Kidney (tissue), 14 donors: ENCODE data around the gene KANSL3. TPM values are rescaled to one million over a fixed set of nuclear protein-coding genes. Genes with fewer than 3 reads are reported as not detected.
"Not testable (repeated sequence)": the region's sequence is repeated elsewhere in the genome, so short reads cannot be mapped to it uniquely, and the experiment has no call there.

Experiments
- DNase-seq, 5 donors: peaks; one replicate each; pipeline ENCODE4 v3.0.0-alpha.2; 2013 to 2020
- FAIRE-seq: peaks from 2 replicates; lab custom pipeline; 2012; peaks lifted over from hg19 to GRCh38; lab: Jason Lieb, UNC
- H3K27ac ChIP-seq, 2 donors: one replicate each; pipeline ENCODE4 v1.7.0; 2013; ENCODE audit warnings: low read depth in 2 of 2, low read length in 2 of 2, inconsistent platforms in 1 of 2
- H3K27me3 ChIP-seq: one replicate; pipeline ENCODE4 v1.7.1; 2013; ENCODE audit warnings: low read length, inconsistent platforms; ENCODE audit not compliant: control insufficient read depth, insufficient read depth
- H3K36me3 ChIP-seq, 3 donors: one replicate each; pipeline versions ENCODE4 v1.7.0 to v1.7.1; 2013; ENCODE audit warnings: low read length in 3 of 3, control low read depth in 1 of 3, inconsistent platforms in 1 of 3; ENCODE audit not compliant: insufficient read depth in 3 of 3, control insufficient read depth in 2 of 3
- H3K4me1 ChIP-seq, 3 donors: one replicate each; pipeline versions ENCODE4 v1.7.0 to v1.7.1; 2013; ENCODE audit warnings: low read length in 3 of 3, inconsistent platforms in 1 of 3, low read depth in 1 of 3; ENCODE audit not compliant: control insufficient read depth in 2 of 3, insufficient read depth in 2 of 3
- H3K4me3 ChIP-seq, 3 donors: one replicate each; pipeline versions ENCODE4 v1.7.0 to v1.8.1; 2013; ENCODE audit warnings: low read length in 3 of 3, control low read depth in 1 of 3, inconsistent platforms in 1 of 3
- H3K9ac ChIP-seq, 3 donors: one replicate each; pipeline versions ENCODE4 v1.7.0 to v1.7.1; 2013; ENCODE audit warnings: low read length in 3 of 3, control low read depth in 1 of 3, inconsistent platforms in 1 of 3
- H3K9me3 ChIP-seq, 3 donors: one replicate each; pipeline versions ENCODE4 v1.7.0 to v1.7.1; 2013; ENCODE audit warnings: low read length in 3 of 3, control low read depth in 1 of 3, inconsistent platforms in 1 of 3; ENCODE audit not compliant: control insufficient read depth in 2 of 3, insufficient read depth in 1 of 3
- CTCF ChIP-seq: IDR thresholded peaks from 3 replicates; pipeline ENCODE4 v1.5.1; 2012; ENCODE audit warnings: mild to moderate bottlenecking, moderate library complexity, borderline replicate concordance; ENCODE audit not compliant: insufficient read depth; ENCODE audit errors: extremely low read depth
- intact Hi-C: fragments of 100-400 bp; cut with DNase I; formaldehyde crosslinking; loops from one replicate; pipeline ENCODE4 v1.11.1; 2022
- polyA plus RNA-seq: library from polyadenylated mRNA; stranded (reverse); fragments of 350-450 nt; fragmentation: Illumina TruSeq; extraction: RNeasy Lipid Tissue Mini Kit (QIAGEN cat#74804); gene quantifications from one replicate; pipeline ENCODE4 v1.2.3, GENCODE V29; 2014; ENCODE audit warnings: low read depth, low replicate concordance; ENCODE audit not compliant: insufficient read depth
- total RNA-seq: library from RNA; stranded (reverse); fragmentation: NEBNext Ultra II Directional; extraction: Animal tissue kit (Norgen Biotek cat#: 25700); gene quantifications from one replicate; pipeline ENCODE4 v1.2.1, GENCODE V29; 2021
- donor health status: control.
- donor health status: control.
- donor health status: control.
- donor health status: control.
- donor health status: control.
- donor health status: DM: yes; HTN: yes; CAD: no.
- donor health status: Normal renal cell carcinoma (clear cell type).

Gene KANSL3
- total and polyA plus RNA-seq, 2 donors from 2014 or later: 17.5 to 48.8 TPM

DNA sequence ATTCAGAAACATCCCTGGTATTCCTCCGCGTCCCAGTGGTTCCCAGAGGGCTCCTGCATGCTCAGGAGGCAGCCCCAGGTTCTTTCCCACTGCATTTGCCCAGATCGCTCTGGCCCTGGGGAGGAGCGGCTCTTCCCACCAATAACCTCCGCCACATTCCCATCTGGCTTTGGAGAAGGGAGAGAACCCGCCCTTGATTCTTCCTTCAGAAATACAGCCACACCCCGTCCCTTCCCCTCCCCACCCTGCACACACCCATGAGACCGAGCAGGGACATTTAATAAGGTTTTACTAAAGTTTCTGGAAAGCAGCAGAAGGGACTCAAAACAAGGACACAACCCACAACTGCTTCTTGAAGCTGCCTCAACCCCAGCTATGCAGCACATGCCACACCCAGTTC, 79.6 kb downstream of the KANSL3 start:
- TF ChIP-seq CTCF: no peak
- Histone ChIP-seq H3K27me3 (no peaks in the 10 kb centered on the region), H3K9me3 (peaks cover 0 to 2% (median 0%) of the 10 kb centered on the region in 3 donors), H3K27ac (no peak overlapping the region), H3K4me1 (peaks cover 0 to 4% (median 4%) of the 10 kb centered on the region in 3 donors), H3K4me3 (no peak overlapping the region), H3K9ac (no peak overlapping the region), H3K36me3 (no peaks in the 10 kb centered on the region)
- no peak for FAIRE-seq
- intact Hi-C loops: no loop called here
- DNase-seq: no peak

DNA sequence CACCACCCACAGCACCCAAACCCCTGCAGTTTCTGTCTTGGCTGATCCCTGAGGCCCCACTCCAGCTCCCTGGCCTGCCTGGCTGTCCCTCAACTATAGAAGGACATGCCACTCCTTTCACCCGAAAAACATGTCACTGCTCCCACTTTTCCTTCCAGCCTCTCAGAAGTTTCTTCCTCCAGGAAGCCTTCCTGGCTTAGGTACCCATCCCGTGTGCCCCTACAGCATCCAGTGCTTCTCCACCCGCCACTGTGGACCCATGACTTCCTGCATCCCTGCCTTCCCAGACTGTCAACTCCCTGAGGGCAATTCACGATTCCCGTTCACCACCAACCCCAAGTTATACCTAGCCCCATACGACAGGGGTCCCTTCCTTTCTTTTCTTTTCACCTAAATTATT, 80.1 kb downstream of the KANSL3 start:
- Histone ChIP-seq H3K9me3 (peaks cover 0 to 2% (median 0%) of the 10 kb centered on the region in 3 donors), H3K36me3 (no peaks in the 10 kb centered on the region), H3K27me3 (no peaks in the 10 kb centered on the region), H3K4me3 (no peak overlapping the region), H3K4me1 (peaks cover 0 to 4% (median 4%) of the 10 kb centered on the region in 3 donors), H3K27ac (no peak overlapping the region), H3K9ac (no peak overlapping the region)
- FAIRE-seq (no peak), DNase-seq (no peak)
- TF ChIP-seq CTCF: no peak
- intact Hi-C loops: no loop called here

DNA sequence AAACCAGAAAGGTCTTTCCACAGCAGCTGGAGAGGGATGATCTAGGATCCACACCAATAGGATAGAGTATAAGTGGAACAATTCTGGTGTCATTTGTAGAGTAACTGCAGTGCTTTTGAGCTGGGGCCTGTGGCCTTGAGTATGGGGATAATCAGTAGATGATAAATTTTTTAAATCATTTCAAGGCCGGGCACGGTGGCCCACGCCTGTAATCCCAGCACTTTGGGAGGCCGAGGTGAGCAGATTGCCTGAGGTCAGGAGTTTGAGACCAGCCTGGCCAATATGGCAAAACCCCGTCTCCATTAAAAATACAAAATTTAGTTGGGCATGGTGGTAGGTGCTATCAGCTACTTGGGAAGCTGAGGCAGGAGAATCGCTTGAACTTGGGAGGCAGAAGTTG, 80.7 kb downstream of the KANSL3 start:
- H3K9ac ChIP-seq, H3K4me3 ChIP-seq, H3K27ac ChIP-seq, H3K36me3 ChIP-seq, H3K27me3 ChIP-seq, H3K9me3 ChIP-seq, H3K4me1 ChIP-seq, intact Hi-C loops, DNase-seq, FAIRE-seq: not testable (repeated sequence)

DNA sequence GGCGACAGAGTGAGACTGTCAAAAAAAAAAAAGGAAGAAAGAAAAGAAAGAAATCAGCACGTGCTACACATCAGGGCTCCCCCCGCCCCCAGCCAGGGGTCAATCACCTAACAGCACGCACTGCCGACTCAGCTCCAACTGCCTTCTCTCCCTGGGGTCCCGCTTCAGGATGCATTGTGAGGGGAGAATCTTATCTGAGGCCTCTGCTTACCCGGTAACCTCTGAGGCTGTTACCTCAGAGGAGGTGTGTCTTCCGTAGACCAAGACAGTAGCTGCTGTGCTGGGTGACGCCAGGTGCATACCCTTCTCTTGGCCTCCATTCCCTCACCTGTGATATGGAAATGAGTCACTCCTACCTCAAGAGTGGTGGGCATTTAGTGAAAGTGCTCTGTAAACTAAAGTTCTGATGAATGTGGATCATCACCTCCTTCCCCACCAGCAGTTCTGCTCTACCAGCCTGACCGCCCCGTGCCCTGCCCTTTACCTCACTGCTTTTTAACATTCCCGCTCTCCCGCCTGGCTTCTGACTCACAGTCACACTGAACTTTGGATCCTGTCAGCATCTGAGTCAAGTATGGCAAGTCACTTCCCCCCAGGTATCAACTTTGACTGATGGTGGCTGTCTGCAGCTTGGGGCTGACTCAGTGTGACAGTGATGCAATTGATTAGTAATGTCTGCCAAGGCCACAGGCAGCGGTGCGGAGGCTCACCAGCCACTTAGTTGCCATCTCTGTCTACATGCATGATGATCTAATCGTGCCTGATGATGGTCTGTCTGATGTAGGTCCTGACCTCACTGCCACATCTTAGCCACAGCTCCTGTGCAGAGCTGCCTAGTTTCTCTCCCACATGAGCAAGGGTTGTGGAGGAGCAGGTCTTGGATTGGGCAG, 81.4 kb downstream of the KANSL3 start:
- intact Hi-C loops: no loop called here
- Histone ChIP-seq H3K4me3 (no peak overlapping the region), H3K9ac (no peak overlapping the region), H3K9me3 (peaks cover 0 to 2% (median 0%) of the 10 kb centered on the region in 3 donors), H3K36me3 (no peaks in the 10 kb centered on the region), H3K4me1 (peaks cover 0 to 4% (median 4%) of the 10 kb centered on the region in 3 donors), H3K27ac (no peak overlapping the region), H3K27me3 (no peaks in the 10 kb centered on the region)
- TF ChIP-seq CTCF: no peak
- DNase-seq (peak in 1 of 5 donors; percentile 35), FAIRE-seq (no peak)
